Measurements from ENCODE around the gene MFSD12.

DNA sequence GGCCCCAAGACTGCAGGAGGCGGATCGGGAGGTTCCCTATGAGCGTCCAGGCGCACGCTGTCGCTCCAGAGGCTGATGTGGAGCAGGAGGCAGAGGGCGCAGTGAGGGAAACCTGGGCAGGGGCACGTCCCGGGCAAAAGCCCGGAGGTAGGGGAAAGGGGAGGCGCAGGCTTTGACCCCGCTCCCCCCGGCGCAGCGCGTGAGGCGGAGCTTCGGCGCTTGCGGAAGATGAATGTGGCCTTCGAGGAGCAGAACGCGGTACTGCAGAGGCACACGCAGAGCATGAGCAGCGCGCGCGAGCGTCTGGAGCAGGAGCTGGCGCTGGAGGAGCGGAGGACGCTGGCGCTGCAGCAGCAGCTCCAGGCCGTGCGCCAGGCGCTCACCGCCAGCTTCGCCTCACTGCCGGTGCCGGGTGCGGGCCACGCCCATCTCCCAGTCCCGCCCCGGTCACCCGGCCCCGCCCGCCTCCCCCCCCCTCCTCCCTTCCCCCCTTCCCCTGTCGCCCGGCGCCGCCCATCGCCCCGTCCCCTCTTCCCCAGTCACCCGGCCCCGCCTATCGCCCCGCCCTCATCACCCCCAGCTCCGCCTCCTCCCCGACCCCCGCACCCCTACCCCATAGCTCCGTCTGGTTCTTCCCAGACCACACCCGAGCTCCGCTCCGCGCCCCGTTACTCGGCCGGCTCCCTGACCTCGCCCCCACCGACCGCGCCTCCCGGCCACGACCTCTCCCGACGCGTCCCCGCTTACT, 19.5 kb upstream of the MFSD12 start:
- TF ChIP-seq, protein P1, sequence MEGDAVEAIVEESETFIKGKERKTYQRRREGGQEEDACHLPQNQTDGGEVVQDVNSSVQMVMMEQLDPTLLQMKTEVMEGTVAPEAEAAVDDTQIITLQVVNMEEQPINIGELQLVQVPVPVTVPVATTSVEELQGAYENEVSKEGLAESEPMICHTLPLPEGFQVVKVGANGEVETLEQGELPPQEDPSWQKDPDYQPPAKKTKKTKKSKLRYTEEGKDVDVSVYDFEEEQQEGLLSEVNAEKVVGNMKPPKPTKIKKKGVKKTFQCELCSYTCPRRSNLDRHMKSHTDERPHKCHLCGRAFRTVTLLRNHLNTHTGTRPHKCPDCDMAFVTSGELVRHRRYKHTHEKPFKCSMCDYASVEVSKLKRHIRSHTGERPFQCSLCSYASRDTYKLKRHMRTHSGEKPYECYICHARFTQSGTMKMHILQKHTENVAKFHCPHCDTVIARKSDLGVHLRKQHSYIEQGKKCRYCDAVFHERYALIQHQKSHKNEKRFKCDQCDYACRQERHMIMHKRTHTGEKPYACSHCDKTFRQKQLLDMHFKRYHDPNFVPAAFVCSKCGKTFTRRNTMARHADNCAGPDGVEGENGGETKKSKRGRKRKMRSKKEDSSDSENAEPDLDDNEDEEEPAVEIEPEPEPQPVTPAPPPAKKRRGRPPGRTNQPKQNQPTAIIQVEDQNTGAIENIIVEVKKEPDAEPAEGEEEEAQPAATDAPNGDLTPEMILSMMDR (IDR thresholded peaks at IDR 0.05; ENCODE audit: low read length) = no peak
- no peak for TF ChIP-seq EZH2phosphoT487 (IDR thresholded peaks at IDR 0.05; ENCODE audit: low read length)

Measured in MM.1S (cell line).